ENCODE results near the gene CDC16. TPM values are rescaled to one million over a fixed set of nuclear protein-coding genes. Genes with fewer than 3 reads are reported as not detected.
A peak's percentile ranks its signal among the peaks of the same experiment; 100 is the strongest.

The CDC16 gene
- total and polyA plus RNA-seq, 9 of the 15 experiments (the other 6 are each of a cell fraction or from before 2014, with no cell fraction given) = 23.2 to 102 (median 51.6) TPM

DNA sequence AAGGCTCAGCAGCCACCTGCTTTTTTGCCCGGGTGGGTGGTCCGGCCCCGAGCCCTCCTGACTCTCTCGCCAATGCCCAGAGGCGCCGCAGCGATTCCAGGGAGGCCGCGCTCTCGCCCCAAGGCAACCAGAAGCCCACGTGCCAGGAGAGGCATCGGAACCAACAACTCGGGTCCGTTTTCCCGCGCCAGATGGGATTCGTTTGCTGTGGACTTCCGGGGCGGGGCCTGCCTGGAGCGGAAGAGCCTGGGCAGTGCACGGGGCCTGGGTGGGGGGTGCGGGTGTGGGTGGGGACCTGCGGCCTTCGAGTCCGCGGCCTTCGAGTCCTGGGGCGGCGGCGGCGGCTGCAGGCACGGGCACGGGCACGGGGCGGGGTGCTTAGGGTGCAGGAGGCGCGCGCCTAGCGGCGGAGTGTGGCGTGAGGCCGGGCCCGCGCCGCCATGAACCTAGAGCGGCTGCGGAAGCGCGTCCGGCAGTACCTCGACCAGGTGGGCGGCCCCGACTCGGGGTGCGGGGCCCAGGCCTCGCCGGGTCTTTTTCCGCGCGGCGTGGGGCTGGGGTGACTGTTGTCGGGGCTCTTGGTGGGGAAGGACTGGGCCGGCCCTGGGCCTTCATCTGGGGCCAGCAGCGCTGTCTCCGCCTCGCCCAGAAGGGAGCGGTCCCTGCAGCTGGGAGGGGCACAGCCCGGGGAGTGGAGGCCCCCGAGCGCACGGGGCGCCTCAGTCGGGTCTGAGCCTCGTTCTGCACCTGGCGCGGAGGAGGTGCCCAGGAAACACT lies at the start of gene CDC16 (continued):
- no peak; the same call in 1 of the 2 replicates for TF ChIP-seq CUX1 (CRISPR knock-in tag; IDR thresholded peaks at IDR 0.05)
- TF ChIP-seq ZNF232 (CRISPR knock-in tag; IDR thresholded peaks at IDR 0.05) = peak; percentile 46; the same call in 1 of the 2 replicates
- peak; percentile 92 for TF ChIP-seq CBX1 (IDR thresholded peaks at IDR 0.05; ENCODE audit: low read depth)
- TF ChIP-seq ARID3A (IDR thresholded peaks at IDR 0.05; ENCODE audit: borderline replicate concordance, low read depth, low read length) = no peak
- TF ChIP-seq TEAD4 (IDR thresholded peaks at IDR 0.05; ENCODE audit: low read length) = no peak
- peak; percentile 32; the same call in 1 of the 2 replicates for TF ChIP-seq TEAD4 (CRISPR knock-in tag; IDR thresholded peaks at IDR 0.05; ENCODE audit: borderline replicate concordance)
- TF ChIP-seq BRD4 (IDR thresholded peaks at IDR 0.05) = no peak
- no peak for TF ChIP-seq ZNF134 (CRISPR knock-in tag; conservative IDR thresholded peaks at IDR 0.05)
- TF ChIP-seq ZNF778 (CRISPR knock-in tag; IDR thresholded peaks at IDR 0.05) = no peak
- TF ChIP-seq, protein P1, sequence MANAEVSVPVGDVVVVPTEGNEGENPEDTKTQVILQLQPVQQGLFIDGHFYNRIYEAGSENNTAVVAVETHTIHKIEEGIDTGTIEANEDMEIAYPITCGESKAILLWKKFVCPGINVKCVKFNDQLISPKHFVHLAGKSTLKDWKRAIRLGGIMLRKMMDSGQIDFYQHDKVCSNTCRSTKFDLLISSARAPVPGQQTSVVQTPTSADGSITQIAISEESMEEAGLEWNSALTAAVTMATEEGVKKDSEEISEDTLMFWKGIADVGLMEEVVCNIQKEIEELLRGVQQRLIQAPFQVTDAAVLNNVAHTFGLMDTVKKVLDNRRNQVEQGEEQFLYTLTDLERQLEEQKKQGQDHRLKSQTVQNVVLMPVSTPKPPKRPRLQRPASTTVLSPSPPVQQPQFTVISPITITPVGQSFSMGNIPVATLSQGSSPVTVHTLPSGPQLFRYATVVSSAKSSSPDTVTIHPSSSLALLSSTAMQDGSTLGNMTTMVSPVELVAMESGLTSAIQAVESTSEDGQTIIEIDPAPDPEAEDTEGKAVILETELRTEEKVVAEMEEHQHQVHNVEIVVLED (CRISPR knock-in tag; IDR thresholded peaks at IDR 0.05) = no peak
- TF ChIP-seq MBD2 (IDR thresholded peaks at IDR 0.05; ENCODE audit: borderline replicate concordance, low read depth) = no peak
- TF ChIP-seq SRSF7 (optimal IDR thresholded peaks at IDR 0.05; ENCODE audit: low read depth, low read length) = no peak
- no peak for TF ChIP-seq HDAC6 (IDR thresholded peaks at IDR 0.05; ENCODE audit: low read depth, low read length)
- TF ChIP-seq POLR2G (IDR thresholded peaks at IDR 0.05; ENCODE audit: low read depth, low read length) = peak; percentile 84
- no peak for TF ChIP-seq MYNN (IDR thresholded peaks at IDR 0.05)
- TF ChIP-seq MYNN (CRISPR knock-in tag; IDR thresholded peaks at IDR 0.05) = no peak
- TF ChIP-seq MECOM (CRISPR knock-in tag; IDR thresholded peaks at IDR 0.05) = 0 out of 2 replicates have a peak, but pooled peaks have one; percentile 40
- TF ChIP-seq ZNF695 (CRISPR knock-in tag; IDR thresholded peaks at IDR 0.05) = no peak
- 0 out of 2 replicates have a peak, but pooled peaks have one; percentile 23 for TF ChIP-seq SAFB (IDR thresholded peaks at IDR 0.05; ENCODE audit: borderline replicate concordance, low read depth, low read length)
- no peak for TF ChIP-seq POLR2AphosphoS2 (IDR thresholded peaks at IDR 0.05; ENCODE audit: low read length)
- no peak for TF ChIP-seq PHTF2 (CRISPR knock-in tag; IDR thresholded peaks at IDR 0.05)
